ENCODE data around the gene MOV10L1.
"Not testable (repeated sequence)": the region's sequence is repeated elsewhere in the genome, so short reads cannot be mapped to it uniquely, and the experiment has no call there.

The MOV10L1 gene

DNA sequence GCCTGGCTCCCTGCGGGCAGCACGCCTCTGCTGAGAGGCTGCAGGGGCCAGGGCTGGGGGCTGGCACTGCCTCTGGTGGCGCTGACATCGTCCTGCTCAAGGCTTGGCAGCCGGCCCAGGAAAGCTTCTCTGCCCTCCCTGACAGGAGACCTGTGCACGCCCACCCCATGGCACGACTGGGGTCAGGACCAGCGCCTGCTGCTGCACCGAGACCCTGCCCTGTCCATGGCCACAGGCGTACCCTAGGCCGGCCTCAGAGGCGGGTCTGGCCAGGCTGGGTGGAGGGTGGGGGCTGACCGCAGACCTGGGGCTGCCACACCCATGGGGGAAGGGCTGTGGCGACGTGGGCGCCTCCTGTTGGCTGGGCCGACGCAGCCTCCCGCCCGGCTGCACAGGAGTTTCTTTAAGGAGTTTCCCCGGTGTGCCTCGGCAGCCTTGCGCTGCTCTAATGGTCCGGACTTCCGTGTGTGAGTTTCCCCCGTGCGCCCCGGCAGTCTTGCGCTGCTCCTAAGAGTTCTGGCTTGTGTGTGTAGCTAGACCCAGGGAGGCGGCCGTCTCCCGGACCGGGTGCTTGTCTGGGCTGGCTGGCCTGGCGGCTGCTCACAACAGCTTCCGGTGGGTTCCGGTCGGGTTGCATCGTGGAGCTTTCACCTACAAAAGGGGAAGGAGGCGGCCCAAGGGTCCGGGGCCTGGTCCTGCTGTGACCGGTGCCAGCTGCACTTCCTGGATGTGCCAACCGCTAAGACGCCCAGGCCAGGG lies 100.6 kb downstream of the MOV10L1 start:
- no peak for DNase-seq

GRCh38 chr22:50190941-50191741 lies 101.3 kb downstream of the MOV10L1 start:
- DNase-seq = no peak

- no peak for DNase-seq
These were observed 102.8 kb downstream of the MOV10L1 start for GRCh38 chr22:50192436-50193204.

- no peak for DNase-seq
These were observed 103.8 kb downstream of the MOV10L1 start for GRCh38 chr22:50193621-50194020.

- DNase-seq = no peak
These were observed 104.4 kb downstream of the MOV10L1 start for GRCh38 chr22:50194037-50194805.

DNA sequence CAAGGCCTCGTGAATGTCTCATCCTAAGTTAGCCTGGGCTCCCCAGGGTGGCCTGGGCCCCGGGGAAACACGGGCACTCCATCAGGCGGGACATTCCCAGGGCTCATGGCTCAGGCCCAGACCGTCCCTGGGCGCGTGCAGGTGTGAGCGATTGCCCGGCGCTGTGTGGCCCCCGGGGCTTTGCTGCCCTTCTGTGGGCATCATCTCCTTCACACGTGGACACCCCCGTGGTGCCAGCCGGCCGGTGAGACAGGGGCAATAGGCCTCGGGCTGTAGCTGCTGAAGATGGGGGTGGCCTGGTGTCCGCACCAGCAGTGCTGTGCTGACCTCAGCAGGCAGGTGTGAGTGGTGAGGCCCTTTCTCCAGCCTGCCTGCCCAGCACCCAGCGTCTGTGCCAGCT lies 106.5 kb downstream of the MOV10L1 start:
- DNase-seq = no peak

GRCh38 chr22:50197000-50197800 lies 107.4 kb downstream of the MOV10L1 start:
- DNase-seq = no peak

DNA sequence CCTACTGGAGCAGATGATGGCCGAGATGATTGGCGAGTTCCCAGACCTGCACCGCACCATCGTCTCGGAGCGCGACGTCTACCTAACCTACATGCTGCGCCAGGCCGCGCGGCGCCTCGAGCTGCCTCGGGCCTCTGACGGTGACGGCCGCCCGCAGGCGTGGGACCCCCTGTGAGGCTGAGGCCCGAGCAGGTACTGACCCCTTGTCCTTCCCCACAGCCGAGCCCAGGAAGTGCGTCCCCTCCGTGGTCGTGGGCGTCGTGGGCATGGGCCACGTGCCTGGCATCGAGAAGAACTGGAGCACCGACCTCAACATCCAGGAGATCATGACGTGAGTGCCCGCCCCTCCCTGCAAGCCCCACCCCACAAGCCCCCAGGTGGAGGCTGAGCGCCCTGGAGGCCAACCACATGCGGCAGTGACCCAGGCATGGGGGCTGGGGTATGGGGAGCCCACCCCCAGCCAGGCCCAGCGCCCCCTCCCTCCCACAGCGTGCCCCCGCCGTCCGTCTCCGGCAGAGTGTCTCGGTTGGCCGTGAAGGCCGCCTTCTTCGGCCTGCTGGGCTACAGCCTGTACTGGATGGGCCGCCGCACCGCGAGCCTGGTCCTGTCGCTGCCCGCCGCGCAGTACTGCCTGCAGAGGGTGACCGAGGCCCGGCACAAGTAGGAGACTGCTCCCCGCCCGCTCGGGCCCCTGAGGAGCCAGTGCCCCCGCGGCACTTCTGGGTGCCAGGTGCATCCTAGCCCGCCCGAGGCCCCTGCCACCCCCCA lies 108.2 kb downstream of the MOV10L1 start:
- DNase-seq = no peak

DNA sequence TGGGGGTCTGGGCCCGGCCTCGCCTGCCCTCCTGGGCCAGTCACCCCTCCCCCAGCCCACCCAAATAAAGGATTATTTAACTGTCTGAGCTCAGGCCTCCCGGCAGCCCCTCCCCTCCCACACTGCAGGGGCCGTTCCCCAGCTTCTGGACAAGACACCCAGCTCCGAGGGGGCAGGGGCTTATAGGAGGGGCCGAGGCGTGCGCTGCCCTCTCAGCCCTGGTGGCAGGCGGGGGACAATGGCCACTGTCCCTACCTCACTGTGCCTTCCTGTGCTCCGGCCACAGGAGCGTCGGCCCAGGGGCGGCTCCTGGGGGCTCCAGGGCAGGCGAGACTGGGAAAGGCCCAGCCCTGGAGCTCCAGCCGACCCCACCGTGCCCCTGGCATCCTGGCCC lies 108.8 kb downstream of the MOV10L1 start:
- DNase-seq = no peak

GRCh38 chr22:50199251-50199721 lies 109.5 kb downstream of the MOV10L1 start:
- DNase-seq = no peak

DNA sequence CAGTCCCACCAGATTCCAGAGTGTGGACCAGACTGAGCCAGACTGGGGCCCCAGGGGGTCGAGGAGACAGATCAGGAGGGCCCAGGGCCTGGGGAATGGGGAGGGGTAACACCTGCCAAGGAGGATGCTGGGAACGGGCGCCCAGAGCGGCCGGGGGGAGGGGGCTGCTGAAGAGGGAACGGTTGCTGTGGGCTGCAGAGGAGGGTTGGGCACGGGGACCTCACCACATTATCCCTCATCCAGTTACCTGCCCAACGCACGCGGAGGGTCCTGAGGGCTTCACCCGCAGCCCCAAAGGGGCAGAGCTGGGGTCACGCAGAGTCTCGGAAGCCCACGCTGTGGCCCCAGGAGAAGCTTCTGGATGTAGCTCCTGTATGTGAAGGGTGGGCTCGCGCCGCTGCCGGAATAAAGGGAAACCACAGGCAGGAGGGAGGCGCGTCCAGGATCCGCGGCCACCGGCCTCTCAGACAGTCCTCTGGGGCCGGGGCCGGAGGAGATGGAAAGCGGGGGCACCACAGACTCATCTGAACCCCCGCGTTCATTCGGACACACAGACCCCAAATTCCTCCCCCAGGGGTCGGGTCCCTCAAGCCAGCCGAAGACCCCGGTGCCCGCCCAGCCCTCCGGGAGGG lies 110.1 kb downstream of the MOV10L1 start:
- DNase-seq = no peak

DNA sequence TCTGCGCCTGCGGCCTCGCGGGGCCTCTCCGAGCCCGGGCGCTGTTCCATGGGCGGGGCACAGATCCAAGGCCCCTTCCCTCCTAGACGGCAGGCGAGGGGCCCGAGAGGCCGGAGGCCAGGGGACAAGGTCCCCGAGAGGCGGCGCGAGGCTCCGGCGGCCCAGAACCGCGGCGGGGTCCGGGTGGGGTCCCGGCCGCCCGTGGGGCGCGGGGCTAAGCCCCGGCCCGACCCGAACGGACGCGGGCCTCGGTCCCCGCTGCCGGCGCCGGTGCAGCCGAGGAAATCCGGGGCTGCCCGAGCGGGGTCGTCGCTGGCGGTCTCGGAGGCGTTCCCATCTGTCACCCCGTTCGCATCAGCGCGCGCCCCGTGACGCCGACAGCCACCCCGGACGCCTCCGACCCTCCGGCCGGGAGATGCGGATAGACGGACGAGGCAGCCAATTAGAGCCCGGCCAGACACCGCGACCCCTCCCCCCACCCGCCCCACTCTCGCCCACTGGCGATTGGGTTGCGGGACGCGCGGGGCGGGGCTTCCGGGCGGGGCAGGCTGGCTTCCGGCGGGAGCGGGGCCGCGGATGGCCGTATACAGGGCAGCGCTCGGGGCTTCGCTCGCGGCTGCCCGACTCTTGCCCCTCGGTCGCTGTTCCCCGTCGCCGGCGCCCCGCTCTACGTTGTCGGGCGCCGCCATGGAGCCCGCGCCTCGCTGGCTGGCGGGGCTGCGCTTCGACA lies 110.8 kb downstream of the MOV10L1 start, which contains the start of gene SELENOO:
Gene SELENOO, plus strand, starts transcription at position 551 of the 730 bp plus-strand sequence. Its CDS starts 26 bp downstream, at position 577.
- DNase-seq = peak; percentile 38

DNA sequence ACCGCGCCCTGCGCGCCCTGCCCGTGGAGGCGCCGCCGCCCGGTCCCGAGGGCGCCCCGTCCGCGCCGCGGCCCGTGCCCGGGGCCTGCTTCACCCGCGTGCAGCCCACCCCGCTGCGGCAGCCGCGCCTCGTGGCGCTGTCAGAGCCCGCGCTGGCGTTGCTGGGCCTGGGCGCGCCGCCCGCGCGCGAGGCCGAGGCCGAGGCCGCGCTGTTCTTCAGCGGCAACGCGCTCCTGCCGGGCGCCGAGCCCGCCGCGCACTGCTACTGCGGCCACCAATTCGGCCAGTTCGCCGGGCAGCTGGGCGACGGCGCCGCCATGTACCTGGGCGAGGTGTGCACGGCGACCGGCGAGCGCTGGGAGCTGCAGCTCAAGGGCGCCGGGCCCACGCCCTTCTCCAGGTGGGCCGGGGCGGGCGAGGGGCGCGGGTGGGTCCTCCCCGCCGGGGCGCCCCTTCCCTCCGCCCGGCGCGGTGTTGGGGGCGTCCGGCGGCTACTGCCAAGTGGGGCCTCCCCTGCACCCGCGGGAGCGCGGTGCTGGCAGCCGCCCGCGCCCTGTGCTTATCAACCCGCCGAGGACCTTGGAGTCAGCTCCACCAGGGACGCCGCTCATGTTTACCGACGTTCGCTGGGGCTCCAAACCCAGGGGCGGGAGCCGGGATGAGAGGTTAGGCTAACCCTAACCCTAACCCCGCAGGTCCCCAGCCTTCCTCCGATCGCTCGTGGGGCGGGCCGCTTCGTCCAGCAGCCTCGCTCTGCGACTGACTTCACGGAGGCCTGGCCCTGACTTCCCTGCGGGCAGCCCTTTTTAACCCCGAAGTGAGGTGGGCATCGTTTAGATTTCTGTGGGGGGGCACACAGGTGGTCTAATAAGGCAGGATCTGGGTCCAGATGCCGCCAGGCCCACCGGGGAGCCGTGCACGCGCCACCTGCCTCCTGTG lies 111.7 kb downstream of the MOV10L1 start:
- no peak for DNase-seq

DNA sequence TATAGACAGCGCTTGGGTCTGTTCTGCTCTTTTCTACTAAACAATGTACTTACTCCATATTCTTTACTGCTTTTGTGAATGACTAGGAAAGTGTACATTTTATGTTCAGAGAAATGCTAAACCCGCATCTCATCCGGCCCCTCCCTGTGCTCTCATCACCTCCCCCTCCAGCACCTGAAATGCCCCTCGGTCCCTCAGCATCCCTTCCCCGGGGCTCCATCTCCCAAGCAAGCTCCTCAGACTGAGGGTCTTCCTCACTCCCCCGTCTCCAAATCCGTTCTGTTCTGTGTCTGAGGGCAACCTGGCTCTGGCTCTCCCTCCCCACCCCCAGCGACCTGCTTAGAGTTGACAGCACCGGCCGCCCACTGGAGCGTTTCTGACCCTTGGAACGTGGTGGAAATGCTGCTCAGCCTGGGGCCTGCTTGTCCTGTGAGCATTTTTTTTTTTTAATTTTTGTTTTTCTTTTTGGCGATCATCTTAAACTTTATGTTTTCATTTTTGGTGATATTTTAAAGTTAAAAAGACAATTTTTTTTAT lies 112.4 kb downstream of the MOV10L1 start:
- DNase-seq = no peak

DNA sequence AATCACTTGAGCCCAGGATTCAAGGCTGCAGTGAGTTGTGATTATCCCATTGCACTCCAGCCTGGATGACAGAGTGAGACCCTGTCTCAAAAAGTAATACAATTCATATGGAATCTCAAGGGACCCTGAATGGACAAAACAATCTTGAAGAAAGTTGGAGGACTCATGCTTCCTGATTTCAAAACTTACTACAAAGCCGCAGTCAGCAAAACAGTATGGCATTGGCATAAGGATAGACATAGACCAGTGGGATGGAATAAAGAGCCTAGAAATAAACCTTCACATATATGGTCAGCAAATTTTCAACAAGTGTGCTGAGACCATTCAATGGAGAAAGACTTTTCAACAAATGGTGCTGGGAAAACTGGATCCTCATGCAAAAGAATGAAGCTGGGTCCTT lies 113.5 kb downstream of the MOV10L1 start:
- no peak for DNase-seq

DNA sequence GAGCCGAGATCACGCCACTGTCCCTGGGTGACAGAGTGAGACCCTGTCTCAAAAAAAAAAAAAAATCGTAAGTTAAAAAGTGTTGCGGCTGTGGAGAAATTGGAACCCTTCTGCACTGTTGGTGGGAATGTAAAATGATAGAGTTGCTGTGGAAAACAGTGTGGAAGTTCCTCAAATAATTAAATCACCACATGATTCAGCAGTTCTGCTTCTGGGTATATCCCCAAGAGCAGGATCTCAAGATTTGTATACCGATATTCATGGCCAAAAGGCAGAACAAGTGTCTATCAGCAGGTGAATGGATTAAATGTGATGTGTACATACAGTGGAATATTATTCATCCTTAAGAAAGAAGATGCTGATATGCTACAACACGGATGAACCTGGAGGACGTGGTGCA lies 114.8 kb downstream of the MOV10L1 start:
- no peak for DNase-seq

GRCh38 chr22:50204998-50205397 lies 115.2 kb downstream of the MOV10L1 start:
- DNase-seq = not testable (repeated sequence)

Data from NCI-H1436 treated with DMSO at 0.1 percent for 48 hours (cell line).